Activated B cell treated with CpG ODN at 0.5 μM for 24 hours (primary cell): ENCODE measurements around the gene STK10. TPM values are rescaled to one million over a fixed set of nuclear protein-coding genes. Genes with fewer than 3 reads are reported as not detected.

ENCODE experiments used
- ATAC-seq: fragments of 200-7000 bp; cut with Tn5 transposase; one replicate; pipeline ENCODE4 v1.10.0; 2021; ENCODE audit warnings: low read depth, mild to moderate bottlenecking, moderate library complexity
- CTCF ChIA-PET: fragments of 350-600 bp; sonication (Branson Sonifier 250); formaldehyde crosslinking; loops from one replicate; lab custom pipeline; 2021; ENCODE audit warnings: antibody characterized with exemption; lab: Charles Lee
- POLR2A ChIA-PET: fragments of 350-600 bp; sonication (Branson Sonifier 250); formaldehyde crosslinking; loops from one replicate; lab custom pipeline; 2021; ENCODE audit warnings: antibody characterized with exemption; lab: Charles Lee
- DNase-seq: peaks from one replicate; pipeline ENCODE4 v3.0.0; 2022
- H3K27ac Mint-ChIP-seq: one replicate; pipeline ENCODE4 v1.8.0; 2020; ENCODE audit warnings: mixed read lengths
- H3K27me3 Mint-ChIP-seq: one replicate; pipeline ENCODE4 v1.8.0; 2021; ENCODE audit warnings: mixed read lengths
- H3K36me3 Mint-ChIP-seq: one replicate; pipeline ENCODE4 v1.8.0; 2021; ENCODE audit warnings: low read depth, mixed read lengths
- H3K4me1 Mint-ChIP-seq: one replicate; pipeline ENCODE4 v1.8.0; 2021; ENCODE audit warnings: mixed read lengths
- H3K4me3 Mint-ChIP-seq: one replicate; pipeline ENCODE4 v1.8.0; 2020; ENCODE audit warnings: mild to moderate bottlenecking, mixed read lengths
- H3K9me3 Mint-ChIP-seq: one replicate; pipeline ENCODE4 v1.8.0; 2020; ENCODE audit warnings: mixed read lengths
- intact Hi-C: fragments of 100-400 bp; cut with micrococcal nuclease; formaldehyde crosslinking; loops from one replicate; pipeline ENCODE4 v1.15.1; 2024
- total RNA-seq: library from RNA; stranded (reverse); gene quantifications from 2 replicates; pipeline ENCODE4 v1.2.3, GENCODE V29; 2022
- TF ChIP-seq, protein P1 (sequence below): fragments of 200-600 bp; IDR thresholded peaks from one replicate; pipeline ENCODE4 v1.8.0; 2022; ENCODE audit warnings: antibody characterized with exemption, mild to moderate bottlenecking

Gene STK10
- total RNA-seq, 1 donor from 2014 or later = 276 TPM

- POLR2A ChIA-PET = no interaction called here
- ATAC-seq = no peak
- Mint-ChIP-seq H3K9me3 (no peaks in the 10 kb centered on the region), H3K4me1 (no peaks in the 10 kb centered on the region), H3K4me3 (no peak overlapping the region), H3K27ac (no peak overlapping the region), H3K27me3 (no peaks in the 10 kb centered on the region), H3K36me3 (peaks cover 80% of the 10 kb centered on the region)
- intact Hi-C loops = no loop called here
- TF ChIP-seq, protein P1, sequence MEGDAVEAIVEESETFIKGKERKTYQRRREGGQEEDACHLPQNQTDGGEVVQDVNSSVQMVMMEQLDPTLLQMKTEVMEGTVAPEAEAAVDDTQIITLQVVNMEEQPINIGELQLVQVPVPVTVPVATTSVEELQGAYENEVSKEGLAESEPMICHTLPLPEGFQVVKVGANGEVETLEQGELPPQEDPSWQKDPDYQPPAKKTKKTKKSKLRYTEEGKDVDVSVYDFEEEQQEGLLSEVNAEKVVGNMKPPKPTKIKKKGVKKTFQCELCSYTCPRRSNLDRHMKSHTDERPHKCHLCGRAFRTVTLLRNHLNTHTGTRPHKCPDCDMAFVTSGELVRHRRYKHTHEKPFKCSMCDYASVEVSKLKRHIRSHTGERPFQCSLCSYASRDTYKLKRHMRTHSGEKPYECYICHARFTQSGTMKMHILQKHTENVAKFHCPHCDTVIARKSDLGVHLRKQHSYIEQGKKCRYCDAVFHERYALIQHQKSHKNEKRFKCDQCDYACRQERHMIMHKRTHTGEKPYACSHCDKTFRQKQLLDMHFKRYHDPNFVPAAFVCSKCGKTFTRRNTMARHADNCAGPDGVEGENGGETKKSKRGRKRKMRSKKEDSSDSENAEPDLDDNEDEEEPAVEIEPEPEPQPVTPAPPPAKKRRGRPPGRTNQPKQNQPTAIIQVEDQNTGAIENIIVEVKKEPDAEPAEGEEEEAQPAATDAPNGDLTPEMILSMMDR = no peak
- no peak for DNase-seq
- CTCF ChIA-PET = no interaction called here
These were observed 110.2 kb downstream of the STK10 start for GRCh38 chr5:172077664-172078425.

GRCh38 chr5:172076761-172077244, 111.2 kb downstream of the STK10 start:
- H3K36me3 Mint-ChIP-seq = peaks cover 75% of the 10 kb centered on the region
- intact Hi-C loops = no loop called here
- H3K4me3 Mint-ChIP-seq = no peak overlapping the region
- no peak for DNase-seq
- POLR2A ChIA-PET = no interaction called here
- H3K4me1 Mint-ChIP-seq = no peaks in the 10 kb centered on the region
- TF ChIP-seq, protein P1 = no peak
- no peaks in the 10 kb centered on the region for H3K27me3 Mint-ChIP-seq
- no peak overlapping the region for H3K27ac Mint-ChIP-seq
- no peaks in the 10 kb centered on the region for H3K9me3 Mint-ChIP-seq
- no peak for ATAC-seq
- CTCF ChIA-PET = no interaction called here

DNA sequence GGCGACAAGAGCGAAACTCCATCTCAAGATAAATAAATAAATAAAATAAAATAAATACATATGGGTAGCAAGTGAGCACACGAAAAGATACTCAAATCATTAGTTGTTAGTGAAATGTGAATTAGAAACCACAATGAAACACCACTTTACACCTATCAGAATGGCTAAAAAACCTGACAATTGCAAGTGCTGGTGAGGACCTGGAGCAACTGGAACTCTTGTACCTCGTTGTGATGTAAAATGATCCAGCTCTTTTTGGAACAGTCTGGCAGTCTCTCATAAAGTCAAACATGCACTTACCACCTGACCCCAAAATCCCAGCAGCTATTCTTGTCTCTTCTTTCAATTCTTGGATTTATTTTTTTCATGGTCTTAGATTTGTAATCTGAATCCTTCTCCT, 112.4 kb downstream of the STK10 start:
- Mint-ChIP-seq H3K4me3 (no peak overlapping the region), H3K27me3 (no peaks in the 10 kb centered on the region), H3K36me3 (peaks cover 72% of the 10 kb centered on the region), H3K4me1 (peaks cover 7% of the 10 kb centered on the region), H3K27ac (no peak overlapping the region), H3K9me3 (no peaks in the 10 kb centered on the region)
- ChIA-PET CTCF (no interaction called here), POLR2A (no interaction called here)
- DNase-seq = no peak
- intact Hi-C loops = no loop called here
- no peak for ATAC-seq
- TF ChIP-seq, protein P1 = no peak

DNA sequence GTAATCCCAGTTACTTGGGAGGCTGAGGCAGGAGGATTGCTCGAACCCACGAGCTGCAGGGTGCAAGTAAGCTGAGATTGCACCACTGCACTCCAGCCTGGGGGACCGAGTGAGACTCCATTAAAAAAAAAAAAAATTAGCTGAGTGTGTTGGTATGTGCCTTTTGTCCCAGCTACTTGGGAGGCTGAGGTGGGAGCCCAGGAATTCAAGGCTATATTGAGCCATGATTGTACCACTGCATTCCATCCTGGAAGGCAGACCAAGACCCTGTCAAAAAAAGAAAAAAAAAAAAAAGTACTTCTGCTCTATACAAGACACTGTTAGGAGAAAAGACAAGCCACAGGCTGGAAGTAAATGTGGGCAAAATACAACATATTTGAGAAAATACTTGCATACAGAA, 113.1 kb downstream of the STK10 start:
- Mint-ChIP-seq H3K27me3 (no peaks in the 10 kb centered on the region), H3K36me3 (peaks cover 69% of the 10 kb centered on the region), H3K4me3 (no peak overlapping the region), H3K4me1 (peaks cover 9% of the 10 kb centered on the region), H3K27ac (no peak overlapping the region), H3K9me3 (no peaks in the 10 kb centered on the region)
- CTCF ChIA-PET = no interaction called here
- TF ChIP-seq, protein P1 = no peak
- intact Hi-C loops = no loop called here
- ATAC-seq = no peak
- POLR2A ChIA-PET = no interaction called here
- DNase-seq = no peak

- Mint-ChIP-seq H3K4me1 (peaks cover 23% of the 10 kb centered on the region), H3K4me3 (no peak overlapping the region), H3K36me3 (peaks cover 62% of the 10 kb centered on the region), H3K27ac (no peak overlapping the region), H3K27me3 (no peaks in the 10 kb centered on the region), H3K9me3 (no peaks in the 10 kb centered on the region)
- TF ChIP-seq, protein P1 = no peak
- POLR2A ChIA-PET = interaction anchor here (0.7 to 1.0 kb wide), 4 partner anchors 8 to 117 kb away, joined by 3 to 4 read pairs (median 3); partner anchors contain the start of gene STK10
- ATAC-seq (no peak), DNase-seq (no peak)
- CTCF ChIA-PET = interaction anchor here (1.2 to 1.6 kb wide), 3 partner anchors 12 to 159 kb away, joined by 3 to 9 read pairs (median 4); partner anchors contain the start of gene STK10
- intact Hi-C loops = no loop called here
These were observed 116.6 kb downstream of the STK10 start for GRCh38 chr5:172071309-172071875.
